CD4-positive, alpha-beta T cell treated with Interleukin-4 for 1 hour (primary cell): ENCODE results near the gene MEX3C.

Source experiments
- DNase-seq, 2 donors: peaks; one replicate each; pipeline ENCODE4 v3.0.0-alpha.2; 2020 to 2022

The MEX3C gene

GRCh38 chr18:51153659-51154371 is 43.7 kb downstream of the MEX3C start:
- peak; percentile 62 to 72 for DNase-seq

- peak; percentile 73 to 83 for DNase-seq
Measured at GRCh38 chr18:51151568-51152511, 45.6 kb downstream of the MEX3C start.

GRCh38 chr18:51151185-51151567 is 46.3 kb downstream of the MEX3C start:
- no peak for DNase-seq

- DNase-seq, result no peak
Measured at GRCh38 chr18:51150113-51150700, 47.3 kb downstream of the MEX3C start.

- DNase-seq, result no peak
Measured at GRCh38 chr18:51149670-51150069, 47.8 kb downstream of the MEX3C start.

GRCh38 chr18:51146909-51147308 is 50.6 kb downstream of the MEX3C start:
- no peak for DNase-seq

GRCh38 chr18:51138936-51139335 is 58.5 kb downstream of the MEX3C start:
- DNase-seq, result no peak

GRCh38 chr18:51137891-51138290 is 59.6 kb downstream of the MEX3C start:
- no peak for DNase-seq

GRCh38 chr18:51137026-51137729 is 60.3 kb downstream of the MEX3C start:
- DNase-seq, result no peak

- peak in 1 of 2 donors; percentile 26 for DNase-seq
Measured at GRCh38 chr18:51135795-51136194, 61.7 kb downstream of the MEX3C start.

GRCh38 chr18:51135364-51135763 is 62.1 kb downstream of the MEX3C start:
- no peak for DNase-seq

GRCh38 chr18:51134721-51135120 is 62.8 kb downstream of the MEX3C start:
- no peak for DNase-seq

GRCh38 chr18:51133580-51134160 is 63.8 kb downstream of the MEX3C start:
- no peak for DNase-seq

- DNase-seq, result no peak
Measured at GRCh38 chr18:51132256-51132935, 65.1 kb downstream of the MEX3C start.

GRCh38 chr18:51128533-51128932 is 68.9 kb downstream of the MEX3C start:
- DNase-seq, result no peak

GRCh38 chr18:51127664-51128063 is 69.8 kb downstream of the MEX3C start:
- DNase-seq, result no peak

- no peak for DNase-seq
Measured at GRCh38 chr18:51125976-51126375, 71.5 kb downstream of the MEX3C start.
